K562 (cell line): Measurements from ENCODE around the gene FUT8. TPM values are rescaled to one million over a fixed set of nuclear protein-coding genes. Genes with fewer than 3 reads are reported as not detected.
A peak's percentile ranks its signal among the peaks of the same experiment; 100 is the strongest.

ENCODE experiments used
- ATAC-seq: fragments of 200-7000 bp; cut with Tn5 transposase; 3 replicates; pipeline ENCODE4 v1.9.1; 2020; ENCODE audit warnings: moderate library complexity
- BruUV-seq: library from RNA; stranded (reverse); fragments of 400-500 nt; replicated peaks from 2 replicates; lab custom pipeline; 2021; lab: Mats Ljungman, UMichigan
- CTCF ChIA-PET: fragments of 300-600 bp; formaldehyde crosslinking; extraction: SDS; loops from one replicate; lab custom pipeline; 2021; ENCODE audit warnings: low intra/inter-chr PET ratio; lab: Yijun Ruan, JAX
- POLR2A ChIA-PET: fragments of 300-600, 350-650 bp; sonication (Branson Sonifier 250); formaldehyde crosslinking; extraction: SDS; loops from one replicate; lab custom pipeline; 2021; ENCODE audit warnings: antibody characterized with exemption, inconsistent platforms; lab: Yijun Ruan, JAX
- DNase-seq, 4 experiments: peaks; one replicate each; pipeline versions ENCODE4 v3.0.0 to v3.0.0-alpha.2; 2011 to 2018; ENCODE audit warnings: low spot score in 3 of 4, mixed read lengths in 3 of 4; ENCODE audit errors: extremely low read depth in 1 of 4
- FAIRE-seq: peaks from 2 replicates; lab custom pipeline; 2011; peaks lifted over from hg19 to GRCh38; lab: Jason Lieb, UNC
- H2AFZ ChIP-seq: 2 replicates; pipeline ENCODE4 v1.6.0; 2011; ENCODE audit warnings: low read depth, low read length, control low read depth, inconsistent platforms
- H3K27ac ChIP-seq: fragments of 200-600 bp; 3 replicates; pipeline ENCODE4 v1.8.0; 2011; ENCODE audit warnings: low read depth, mild to moderate bottlenecking, control low read depth, inconsistent platforms, low read length, moderate library complexity, mixed read lengths; ENCODE audit errors: extremely low read depth
- H3K27me3 ChIP-seq, 2 experiments: fragments of 300-600 bp in 1 of 2; 2 replicates in 1 of 2; 3 replicates in 1 of 2; pipeline versions ENCODE4 v1.6.0 to v1.8.0; 2011; ENCODE audit warnings: inconsistent platforms in 2 of 2, low read length in 2 of 2, mild to moderate bottlenecking in 1 of 2, mixed read lengths in 1 of 2, moderate library complexity in 1 of 2; ENCODE audit not compliant: control insufficient read depth in 2 of 2, insufficient read depth in 2 of 2
- H3K36me3 ChIP-seq: fragments of 300-600 bp; 3 replicates; pipeline ENCODE4 v1.8.0; 2011; ENCODE audit warnings: mild to moderate bottlenecking, low read length, inconsistent platforms; ENCODE audit not compliant: control insufficient read depth, insufficient read depth
- H3K4me1 ChIP-seq, 2 experiments: fragments of 200-600 bp in 1 of 2; replicated peaks in 1 of 2; 2 replicates in 1 of 2; 3 replicates in 1 of 2; pipeline versions ENCODE4 v1.5.1 to v1.8.0; 2011; ENCODE audit warnings: inconsistent platforms in 2 of 2, low read length in 2 of 2, mild to moderate bottlenecking in 1 of 2, mixed read lengths in 1 of 2, moderate library complexity in 1 of 2; ENCODE audit not compliant: control insufficient read depth in 2 of 2, insufficient read depth in 2 of 2
- H3K4me2 ChIP-seq: 2 replicates; pipeline ENCODE4 v1.6.1; 2011; ENCODE audit warnings: low read length, control low read depth, inconsistent platforms, mixed read lengths; ENCODE audit not compliant: insufficient read depth
- H3K4me3 ChIP-seq: fragments of 200-600 bp; sonication (generic), shearing (Covaris generic); 2 replicates; pipeline ENCODE4 v1.5.1; 2016; ENCODE audit warnings: control low read depth, inconsistent platforms
- H3K79me2 ChIP-seq: fragments of 200-600 bp; 3 replicates; pipeline ENCODE4 v1.8.0; 2011; ENCODE audit warnings: low read length, inconsistent platforms; ENCODE audit not compliant: control insufficient read depth, insufficient read depth
- H3K9ac ChIP-seq, 2 experiments: 2 replicates each; pipeline versions ENCODE4 v1.6.0 to v1.6.1; 2011; ENCODE audit warnings: low read depth in 2 of 2, low read length in 2 of 2, control low read depth in 1 of 2, inconsistent platforms in 1 of 2, mild to moderate bottlenecking in 1 of 2, mixed read lengths in 1 of 2; ENCODE audit not compliant: insufficient read depth in 1 of 2
- H3K9me1 ChIP-seq: one replicate; pipeline ENCODE4 v1.6.0; 2011; ENCODE audit warnings: inconsistent platforms, mild to moderate bottlenecking, low read length, moderate library complexity; ENCODE audit not compliant: control insufficient read depth, insufficient read depth
- H3K9me3 ChIP-seq: replicated peaks from 2 replicates; pipeline ENCODE4 v1.5.1; 2011; ENCODE audit warnings: low read depth, low read length, inconsistent platforms; ENCODE audit not compliant: control insufficient read depth, insufficient read depth
- H4K20me1 ChIP-seq: replicated peaks from 2 replicates; pipeline ENCODE4 v1.6.1; 2011; ENCODE audit warnings: low read length, inconsistent platforms, mixed read lengths; ENCODE audit not compliant: control insufficient read depth, insufficient read depth
- ARID1B ChIP-seq: fragments of 450-650 bp; IDR thresholded peaks from 2 replicates; pipeline ENCODE4 v1.6.1; 2016; ENCODE audit warnings: antibody characterized with exemption, mild to moderate bottlenecking, inconsistent platforms
- CBFA2T2 ChIP-seq: fragments of 450-650 bp; conservative IDR thresholded peaks from 2 replicates; pipeline ENCODE4 v1.6.1; 2017; ENCODE audit warnings: mild to moderate bottlenecking
- CBFA2T3 ChIP-seq: fragments of 450-650 bp; IDR thresholded peaks from 2 replicates; pipeline ENCODE4 v1.6.1; 2017
- HMBOX1 ChIP-seq: sonication (generic); IDR thresholded peaks from 2 replicates; pipeline ENCODE4 v1.6.1; 2016
- KDM1A ChIP-seq, 2 experiments: fragments of 450-650 bp; IDR thresholded peaks; 2 replicates each; pipeline ENCODE4 v1.6.1; 2016; ENCODE audit warnings: mild to moderate bottlenecking in 2 of 2
- MEIS2 ChIP-seq: fragments of 450-650 bp; IDR thresholded peaks from 2 replicates; pipeline ENCODE4 v1.6.1; 2014; ENCODE audit warnings: mild to moderate bottlenecking; ENCODE audit not compliant: partially characterized antibody
- TEAD4 ChIP-seq, 2 experiments: sonication (generic) in 1 of 2; formaldehyde crosslinking in 1 of 2; IDR thresholded peaks; 2 replicates each; pipeline versions ENCODE4 v1.6.1 to v1.8.0; 2012 to 2022; ENCODE audit warnings: borderline replicate concordance in 1 of 2, inconsistent platforms in 1 of 2, low read length in 1 of 2, mild to moderate bottlenecking in 1 of 2, missing genetic modification reagents in 1 of 2
- WGBS: fragments of 100-300 bp; shearing (Covaris generic); methylation state at CpG from one replicate; pipeline ENCODE4 v1.1.6; 2016; ENCODE audit warnings: low coverage, mixed read lengths; ENCODE audit not compliant: insufficient coverage; ENCODE audit errors: missing lambda C conversion rate; 5-methylcytosine and 5-hydroxymethylcytosine counted together
- in situ Hi-C: fragments of 300-500 bp; cut with MboI; formaldehyde crosslinking; loops from 4 replicates; pipeline ENCODE4 v1.15.0; 2018; ENCODE audit warnings: inconsistent platforms, mixed read lengths
- intact Hi-C: fragments of 100-400 bp; cut with micrococcal nuclease; formaldehyde crosslinking; loops from 2 replicates; pipeline ENCODE4 v1.14.2; 2022
- polyA plus RNA-seq, 8 experiments: library from polyadenylated mRNA; depleted of rRNA in 4 of 8; stranded (reverse) in 5 of 8; unstranded in 3 of 8; fragments of >200 nt; fragmentation: Nextera tagmentation in 2 of 8; fragmentation: Illumina TruSeq in 1 of 8; extraction: Ambion mirVana in 2 of 8; extraction: Trizol in 1 of 8; gene quantifications; 2 replicates each; pipeline versions ENCODE4 v1.2.1 to v1.2.3, GENCODE V29; 2011 to 2014; ENCODE audit warnings: inconsistent platforms in 1 of 8, missing spikeins in 1 of 8
- total RNA-seq, 7 experiments: library from RNA; depleted of rRNA in 6 of 7; stranded (reverse); fragments of >200 nt in 6 of 7; fragmentation: Illumina TruSeq in 2 of 7; extraction: Trizol in 2 of 7; gene quantifications; 2 replicates each; pipeline versions ENCODE4 v1.2.1 to v1.2.3, GENCODE V29; 2011 to 2021; ENCODE audit warnings: low replicate concordance in 1 of 7
- TF ChIP-seq, protein P1 (sequence below): fragments of 450-650 bp; formaldehyde crosslinking; IDR thresholded peaks from 2 replicates; pipeline ENCODE4 v1.4.0; 2020; ENCODE audit warnings: mild to moderate bottlenecking, mixed read lengths

FUT8 gene
- total and polyA plus RNA-seq, 9 of the 15 experiments (the other 6 are each of a cell fraction or from before 2014, with no cell fraction given), result 4.1 to 15.2 (median 7.8) TPM

DNA sequence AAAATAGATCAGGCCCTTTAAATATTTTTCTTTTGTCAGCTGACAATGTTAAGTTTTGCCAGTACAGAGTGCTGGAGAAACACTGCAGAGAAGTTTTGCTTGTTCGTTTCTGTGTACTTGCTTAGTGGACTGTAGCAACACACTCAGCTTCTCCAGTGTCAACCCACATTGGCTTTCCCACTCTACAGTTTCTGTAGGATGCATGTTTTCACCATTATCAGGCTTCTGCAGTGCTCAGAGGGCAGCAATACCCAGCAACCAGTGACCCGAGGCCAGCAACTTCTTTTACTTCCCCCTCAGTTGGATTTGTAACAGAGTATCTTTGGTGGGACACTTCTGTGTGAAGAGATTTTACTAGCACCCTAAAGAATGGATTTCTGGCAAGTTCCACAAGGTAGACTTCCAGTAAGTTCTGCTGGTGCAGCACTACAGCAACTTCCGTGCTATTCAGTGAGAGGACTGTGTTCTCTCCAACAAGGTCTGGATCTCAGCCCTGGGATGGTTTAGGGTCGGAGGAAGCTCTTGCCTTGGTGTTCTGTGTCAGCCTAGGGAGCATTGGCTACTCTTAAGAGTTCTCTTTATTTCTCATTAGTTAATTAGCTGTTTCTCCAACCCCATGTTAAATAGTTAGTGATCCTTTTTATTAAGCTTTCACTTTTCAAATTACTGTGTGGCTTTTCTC, 70.4 kb downstream of the FUT8 start:
- POLR2A ChIA-PET, result interaction anchor here (0.5 kb wide), 1 partner anchor 67 kb away, joined by 3 read pairs; no protein-coding TSS in a partner anchor
- Histone ChIP-seq H3K36me3 (no peaks in the 10 kb centered on the region), H3K9me3 (no peaks in the 10 kb centered on the region), H3K79me2 (no peaks in the 10 kb centered on the region; the same call in 1 of the 3 replicates), H3K27me3 (no peaks in the 10 kb centered on the region), H3K9ac (no peak overlapping the region), H3K27ac (peak overlapping the region; percentile 56; the same call in 1 of the 3 replicates), H3K4me3 (no peak overlapping the region), H2AFZ (peak overlapping the region; percentile 63), H3K4me2 (peak overlapping the region; percentile 55), H3K4me1 (peaks cover 0 to 17% of the 10 kb centered on the region in 2 experiments; a peak in 3 of 5 replicates), H3K9me1 (no peaks in the 10 kb centered on the region), H4K20me1 (no peaks in the 10 kb centered on the region)
- no TSS peak for BruUV-seq
- ATAC-seq (peak; percentile 82), FAIRE-seq (peak; percentile 65), DNase-seq (peak in 2 of 4 experiments; percentile 8 to 52)
- TF ChIP-seq CBFA2T3, result peak; percentile 65
- no peak for TF ChIP-seq MEIS2
- peak; percentile 39; the same call in 1 of the 2 replicates for TF ChIP-seq TEAD4 (IDR thresholded peaks at IDR 0.05; ENCODE audit: low read length)
- no peak for TF ChIP-seq TEAD4 (CRISPR knock-in tag; IDR thresholded peaks at IDR 0.05; ENCODE audit: borderline replicate concordance)
- TF ChIP-seq CBFA2T2, result 0 out of 2 replicates have a peak, but pooled peaks have one; percentile 27
- TF ChIP-seq ARID1B, result peak; percentile 19; the same call in 1 of the 2 replicates
- TF ChIP-seq, protein P1, sequence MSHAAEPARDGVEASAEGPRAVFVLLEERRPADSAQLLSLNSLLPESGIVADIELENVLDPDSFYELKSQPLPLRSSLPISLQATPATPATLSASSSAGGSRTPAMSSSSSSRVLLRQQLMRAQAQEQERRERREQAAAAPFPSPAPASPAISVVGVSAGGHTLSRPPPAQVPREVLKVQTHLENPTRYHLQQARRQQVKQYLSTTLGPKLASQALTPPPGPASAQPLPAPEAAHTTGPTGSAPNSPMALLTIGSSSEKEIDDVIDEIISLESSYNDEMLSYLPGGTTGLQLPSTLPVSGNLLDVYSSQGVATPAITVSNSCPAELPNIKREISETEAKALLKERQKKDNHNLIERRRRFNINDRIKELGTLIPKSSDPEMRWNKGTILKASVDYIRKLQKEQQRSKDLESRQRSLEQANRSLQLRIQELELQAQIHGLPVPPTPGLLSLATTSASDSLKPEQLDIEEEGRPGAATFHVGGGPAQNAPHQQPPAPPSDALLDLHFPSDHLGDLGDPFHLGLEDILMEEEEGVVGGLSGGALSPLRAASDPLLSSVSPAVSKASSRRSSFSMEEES (CRISPR knock-in tag), result no peak
- TF ChIP-seq HMBOX1, result peak; percentile 40; the same call in 1 of the 2 replicates
- TF ChIP-seq KDM1A (IDR thresholded peaks at IDR 0.05), result peak; percentile 29 to 40; a peak in 2 of 4 replicates
- in situ Hi-C loops, result no loop called here
- intact Hi-C loops, result loop anchor here (5.0 kb wide), 1 partner anchor 46 kb away; no protein-coding TSS in a partner anchor
- WGBS, result 3% methylated on average over 4 of the region's 4 CpGs
- CTCF ChIA-PET, result no interaction called here
